K562 (cell line): ENCODE data around the gene RMND5B. TPM values are rescaled to one million over a fixed set of nuclear protein-coding genes. Genes with fewer than 3 reads are reported as not detected.
A peak's percentile ranks its signal among the peaks of the same experiment; 100 is the strongest.

Experiments used
- ATAC-seq: fragments of 200-7000 bp; cut with Tn5 transposase; 3 replicates; pipeline ENCODE4 v1.9.1; 2020; ENCODE audit warnings: moderate library complexity
- BruUV-seq: library from RNA; stranded (reverse); fragments of 400-500 nt; replicated peaks from 2 replicates; lab custom pipeline; 2021; lab: Mats Ljungman, UMichigan
- CTCF ChIA-PET: fragments of 300-600 bp; formaldehyde crosslinking; extraction: SDS; loops from one replicate; lab custom pipeline; 2021; ENCODE audit warnings: low intra/inter-chr PET ratio; lab: Yijun Ruan, JAX
- POLR2A ChIA-PET: fragments of 300-600, 350-650 bp; sonication (Branson Sonifier 250); formaldehyde crosslinking; extraction: SDS; loops from one replicate; lab custom pipeline; 2021; ENCODE audit warnings: antibody characterized with exemption, inconsistent platforms; lab: Yijun Ruan, JAX
- DNase-seq, 4 experiments: peaks; one replicate each; pipeline versions ENCODE4 v3.0.0 to v3.0.0-alpha.2; 2011 to 2018; ENCODE audit warnings: low spot score in 3 of 4, mixed read lengths in 3 of 4; ENCODE audit errors: extremely low read depth in 1 of 4
- FAIRE-seq: peaks from 2 replicates; lab custom pipeline; 2011; peaks lifted over from hg19 to GRCh38; lab: Jason Lieb, UNC
- H2AFZ ChIP-seq: 2 replicates; pipeline ENCODE4 v1.6.0; 2011; ENCODE audit warnings: low read depth, low read length, control low read depth, inconsistent platforms
- H3K27ac ChIP-seq: fragments of 200-600 bp; 3 replicates; pipeline ENCODE4 v1.8.0; 2011; ENCODE audit warnings: low read depth, mild to moderate bottlenecking, control low read depth, inconsistent platforms, low read length, moderate library complexity, mixed read lengths; ENCODE audit errors: extremely low read depth
- H3K27me3 ChIP-seq, 2 experiments: fragments of 300-600 bp in 1 of 2; 2 replicates in 1 of 2; 3 replicates in 1 of 2; pipeline versions ENCODE4 v1.6.0 to v1.8.0; 2011; ENCODE audit warnings: inconsistent platforms in 2 of 2, low read length in 2 of 2, mild to moderate bottlenecking in 1 of 2, mixed read lengths in 1 of 2, moderate library complexity in 1 of 2; ENCODE audit not compliant: control insufficient read depth in 2 of 2, insufficient read depth in 2 of 2
- H3K36me3 ChIP-seq: fragments of 300-600 bp; 3 replicates; pipeline ENCODE4 v1.8.0; 2011; ENCODE audit warnings: mild to moderate bottlenecking, low read length, inconsistent platforms; ENCODE audit not compliant: control insufficient read depth, insufficient read depth
- H3K4me1 ChIP-seq, 2 experiments: fragments of 200-600 bp in 1 of 2; replicated peaks in 1 of 2; 2 replicates in 1 of 2; 3 replicates in 1 of 2; pipeline versions ENCODE4 v1.5.1 to v1.8.0; 2011; ENCODE audit warnings: inconsistent platforms in 2 of 2, low read length in 2 of 2, mild to moderate bottlenecking in 1 of 2, mixed read lengths in 1 of 2, moderate library complexity in 1 of 2; ENCODE audit not compliant: control insufficient read depth in 2 of 2, insufficient read depth in 2 of 2
- H3K4me2 ChIP-seq: 2 replicates; pipeline ENCODE4 v1.6.1; 2011; ENCODE audit warnings: low read length, control low read depth, inconsistent platforms, mixed read lengths; ENCODE audit not compliant: insufficient read depth
- H3K4me3 ChIP-seq: fragments of 200-600 bp; sonication (generic), shearing (Covaris generic); 2 replicates; pipeline ENCODE4 v1.5.1; 2016; ENCODE audit warnings: control low read depth, inconsistent platforms
- H3K79me2 ChIP-seq: fragments of 200-600 bp; 3 replicates; pipeline ENCODE4 v1.8.0; 2011; ENCODE audit warnings: low read length, inconsistent platforms; ENCODE audit not compliant: control insufficient read depth, insufficient read depth
- H3K9ac ChIP-seq, 2 experiments: 2 replicates each; pipeline versions ENCODE4 v1.6.0 to v1.6.1; 2011; ENCODE audit warnings: low read depth in 2 of 2, low read length in 2 of 2, control low read depth in 1 of 2, inconsistent platforms in 1 of 2, mild to moderate bottlenecking in 1 of 2, mixed read lengths in 1 of 2; ENCODE audit not compliant: insufficient read depth in 1 of 2
- H3K9me1 ChIP-seq: one replicate; pipeline ENCODE4 v1.6.0; 2011; ENCODE audit warnings: inconsistent platforms, mild to moderate bottlenecking, low read length, moderate library complexity; ENCODE audit not compliant: control insufficient read depth, insufficient read depth
- H3K9me3 ChIP-seq: replicated peaks from 2 replicates; pipeline ENCODE4 v1.5.1; 2011; ENCODE audit warnings: low read depth, low read length, inconsistent platforms; ENCODE audit not compliant: control insufficient read depth, insufficient read depth
- H4K20me1 ChIP-seq: replicated peaks from 2 replicates; pipeline ENCODE4 v1.6.1; 2011; ENCODE audit warnings: low read length, inconsistent platforms, mixed read lengths; ENCODE audit not compliant: control insufficient read depth, insufficient read depth
- ASH1L ChIP-seq: fragments of 450-650 bp; IDR thresholded peaks from 2 replicates; pipeline ENCODE4 v1.6.1; 2018; ENCODE audit warnings: borderline replicate concordance, mild to moderate bottlenecking, low read depth; ENCODE audit not compliant: partially characterized antibody
- CREM ChIP-seq: IDR thresholded peaks from 2 replicates; pipeline ENCODE4 v1.6.1; 2014; ENCODE audit warnings: antibody characterized with exemption, low read depth
- ETV1 ChIP-seq: fragments of 450-650 bp; conservative IDR thresholded peaks from 2 replicates; pipeline ENCODE4 v1.6.1; 2016; ENCODE audit warnings: missing genetic modification characterization, control low read depth, low read depth, missing compliant biosample characterization
- KLF6 ChIP-seq: fragments of 250-450 bp; sonication (Bioruptor Pico); IDR thresholded peaks from 2 replicates; pipeline ENCODE4 v1.4.0; 2020; ENCODE audit warnings: mild to moderate bottlenecking, moderate library complexity, borderline replicate concordance
- NCOA4 ChIP-seq: fragments of 450-650 bp; IDR thresholded peaks from 2 replicates; pipeline ENCODE4 v1.6.1; 2018; ENCODE audit warnings: mild to moderate bottlenecking; ENCODE audit not compliant: partially characterized antibody
- PHF8 ChIP-seq: fragments of 200-600 bp; sonication (generic); IDR thresholded peaks from 2 replicates; pipeline ENCODE4 v1.6.1; 2012; ENCODE audit warnings: mixed run types, mild to moderate bottlenecking, inconsistent platforms, low read length, moderate library complexity, borderline replicate concordance
- RFX1 ChIP-seq: fragments of 450-650 bp; IDR thresholded peaks from 2 replicates; pipeline ENCODE4 v1.6.1; 2016; ENCODE audit warnings: mild to moderate bottlenecking, moderate library complexity
- ZNF174 ChIP-seq: fragments of 250-450 bp; sonication (Bioruptor Pico); IDR thresholded peaks from 2 replicates; pipeline ENCODE4 v1.4.0; 2020; ENCODE audit warnings: mild to moderate bottlenecking
- ZNF507 ChIP-seq: conservative IDR thresholded peaks from 2 replicates; pipeline ENCODE4 v1.6.1; 2017; ENCODE audit warnings: missing genetic modification characterization, missing compliant biosample characterization
- WGBS: fragments of 100-300 bp; shearing (Covaris generic); methylation state at CpG from one replicate; pipeline ENCODE4 v1.1.6; 2016; ENCODE audit warnings: low coverage, mixed read lengths; ENCODE audit not compliant: insufficient coverage; ENCODE audit errors: missing lambda C conversion rate; 5-methylcytosine and 5-hydroxymethylcytosine counted together
- in situ Hi-C: fragments of 300-500 bp; cut with MboI; formaldehyde crosslinking; loops from 4 replicates; pipeline ENCODE4 v1.15.0; 2018; ENCODE audit warnings: inconsistent platforms, mixed read lengths
- intact Hi-C: fragments of 100-400 bp; cut with micrococcal nuclease; formaldehyde crosslinking; loops from 2 replicates; pipeline ENCODE4 v1.14.2; 2022
- polyA plus RNA-seq, 8 experiments: library from polyadenylated mRNA; depleted of rRNA in 4 of 8; stranded (reverse) in 5 of 8; unstranded in 3 of 8; fragments of >200 nt; fragmentation: Nextera tagmentation in 2 of 8; fragmentation: Illumina TruSeq in 1 of 8; extraction: Ambion mirVana in 2 of 8; extraction: Trizol in 1 of 8; gene quantifications; 2 replicates each; pipeline versions ENCODE4 v1.2.1 to v1.2.3, GENCODE V29; 2011 to 2014; ENCODE audit warnings: inconsistent platforms in 1 of 8, missing spikeins in 1 of 8
- total RNA-seq, 7 experiments: library from RNA; depleted of rRNA in 6 of 7; stranded (reverse); fragments of >200 nt in 6 of 7; fragmentation: Illumina TruSeq in 2 of 7; extraction: Trizol in 2 of 7; gene quantifications; 2 replicates each; pipeline versions ENCODE4 v1.2.1 to v1.2.3, GENCODE V29; 2011 to 2021; ENCODE audit warnings: low replicate concordance in 1 of 7
- TF ChIP-seq, protein P1 (sequence below): fragments of 200-800 bp; sonication (Bioruptor generic); IDR thresholded peaks from 2 replicates; pipeline ENCODE4 v1.6.1; 2017; ENCODE audit warnings: missing genetic modification characterization, missing compliant biosample characterization
- TF ChIP-seq, protein P2 (sequence below), 2 experiments: fragments of 450-650 bp in 1 of 2; sonication (generic) in 1 of 2; formaldehyde crosslinking in 1 of 2; IDR thresholded peaks in 1 of 2; conservative IDR thresholded peaks in 1 of 2; 2 replicates each; pipeline versions ENCODE4 v1.6.1 to v1.8.1; 2016 to 2023; ENCODE audit warnings: mild to moderate bottlenecking in 2 of 2, moderate library complexity in 2 of 2, inconsistent platforms in 1 of 2, missing genetic modification reagents in 1 of 2
- TF ChIP-seq, protein P3 (sequence below): sonication (generic); formaldehyde crosslinking; IDR thresholded peaks from 2 replicates; pipeline ENCODE4 v1.8.0; 2022; ENCODE audit warnings: missing genetic modification reagents, mild to moderate bottlenecking, borderline replicate concordance
- TF ChIP-seq, protein P4 (sequence below): fragments of 250-450 bp; sonication (Bioruptor Pico); IDR thresholded peaks from 2 replicates; pipeline ENCODE4 v1.8.0; 2021; ENCODE audit warnings: moderate library complexity, mild to moderate bottlenecking, inconsistent platforms

The RMND5B gene
- total and polyA plus RNA-seq, 9 of the 15 experiments (the other 6 are each of a cell fraction or from before 2014, with no cell fraction given), result 2.6 to 57.0 (median 28.3) TPM

GRCh38 chr5:178112545-178112944 is 18.3 kb upstream of the RMND5B start:
- H4K20me1 ChIP-seq, result peaks cover 9% of the 10 kb centered on the region; the same call in 1 of the 2 replicates
- no peaks in the 10 kb centered on the region for H3K36me3 ChIP-seq
- 71% methylated on average over 5 of the region's 5 CpGs for WGBS
- peak overlapping the region; percentile 85 for H2AFZ ChIP-seq
- peak overlapping the region; percentile 66; the same call in 1 of the 2 replicates for H3K4me3 ChIP-seq
- intact Hi-C loops, result loop anchor here (5.0 kb wide), 1 partner anchor 40 kb away; the partner anchor contains the start of gene NHP2
- no peaks in the 10 kb centered on the region for H3K27me3 ChIP-seq
- FAIRE-seq (peak; percentile 66), DNase-seq (no peak), ATAC-seq (no peak)
- ChIA-PET POLR2A (interaction anchor here (0.6 kb wide), 1 partner anchor 8 kb away, joined by 3 read pairs; no protein-coding TSS in a partner anchor), CTCF (no interaction called here)
- H3K9me1 ChIP-seq, result peaks cover 3% of the 10 kb centered on the region
- H3K79me2 ChIP-seq, result peaks cover 37% of the 10 kb centered on the region
- BruUV-seq, result no TSS peak
- H3K9ac ChIP-seq, result 0 out of 4 replicates have a peak overlapping the region, but pooled peaks of 1 of the 2 experiments have one; percentile 51
- peak overlapping the region; percentile 69 for H3K4me2 ChIP-seq
- H3K4me1 ChIP-seq, result peaks cover 31 to 41% of the 10 kb centered on the region in 2 experiments; a peak in 4 of 5 replicates
- no peak overlapping the region for H3K27ac ChIP-seq
- in situ Hi-C loops, result no loop called here
- no peaks in the 10 kb centered on the region for H3K9me3 ChIP-seq
- no peak for TF ChIP-seq NCOA4
- TF ChIP-seq ZNF507 (tag), result peak; percentile 35
- TF ChIP-seq, protein P1, sequence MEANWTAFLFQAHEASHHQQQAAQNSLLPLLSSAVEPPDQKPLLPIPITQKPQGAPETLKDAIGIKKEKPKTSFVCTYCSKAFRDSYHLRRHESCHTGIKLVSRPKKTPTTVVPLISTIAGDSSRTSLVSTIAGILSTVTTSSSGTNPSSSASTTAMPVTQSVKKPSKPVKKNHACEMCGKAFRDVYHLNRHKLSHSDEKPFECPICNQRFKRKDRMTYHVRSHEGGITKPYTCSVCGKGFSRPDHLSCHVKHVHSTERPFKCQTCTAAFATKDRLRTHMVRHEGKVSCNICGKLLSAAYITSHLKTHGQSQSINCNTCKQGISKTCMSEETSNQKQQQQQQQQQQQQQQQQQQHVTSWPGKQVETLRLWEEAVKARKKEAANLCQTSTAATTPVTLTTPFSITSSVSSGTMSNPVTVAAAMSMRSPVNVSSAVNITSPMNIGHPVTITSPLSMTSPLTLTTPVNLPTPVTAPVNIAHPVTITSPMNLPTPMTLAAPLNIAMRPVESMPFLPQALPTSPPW (CRISPR knock-in tag), result no peak
- no peak for TF ChIP-seq KLF6 (CRISPR knock-in tag)
- TF ChIP-seq, protein P2, sequence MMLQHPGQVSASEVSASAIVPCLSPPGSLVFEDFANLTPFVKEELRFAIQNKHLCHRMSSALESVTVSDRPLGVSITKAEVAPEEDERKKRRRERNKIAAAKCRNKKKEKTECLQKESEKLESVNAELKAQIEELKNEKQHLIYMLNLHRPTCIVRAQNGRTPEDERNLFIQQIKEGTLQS (IDR thresholded peaks at IDR 0.05), result peak; percentile 64
- TF ChIP-seq, protein P2 (CRISPR knock-in tag; conservative IDR thresholded peaks at IDR 0.05), result no peak
- TF ChIP-seq ZNF174 (CRISPR knock-in tag), result no peak
- TF ChIP-seq, protein P3, sequence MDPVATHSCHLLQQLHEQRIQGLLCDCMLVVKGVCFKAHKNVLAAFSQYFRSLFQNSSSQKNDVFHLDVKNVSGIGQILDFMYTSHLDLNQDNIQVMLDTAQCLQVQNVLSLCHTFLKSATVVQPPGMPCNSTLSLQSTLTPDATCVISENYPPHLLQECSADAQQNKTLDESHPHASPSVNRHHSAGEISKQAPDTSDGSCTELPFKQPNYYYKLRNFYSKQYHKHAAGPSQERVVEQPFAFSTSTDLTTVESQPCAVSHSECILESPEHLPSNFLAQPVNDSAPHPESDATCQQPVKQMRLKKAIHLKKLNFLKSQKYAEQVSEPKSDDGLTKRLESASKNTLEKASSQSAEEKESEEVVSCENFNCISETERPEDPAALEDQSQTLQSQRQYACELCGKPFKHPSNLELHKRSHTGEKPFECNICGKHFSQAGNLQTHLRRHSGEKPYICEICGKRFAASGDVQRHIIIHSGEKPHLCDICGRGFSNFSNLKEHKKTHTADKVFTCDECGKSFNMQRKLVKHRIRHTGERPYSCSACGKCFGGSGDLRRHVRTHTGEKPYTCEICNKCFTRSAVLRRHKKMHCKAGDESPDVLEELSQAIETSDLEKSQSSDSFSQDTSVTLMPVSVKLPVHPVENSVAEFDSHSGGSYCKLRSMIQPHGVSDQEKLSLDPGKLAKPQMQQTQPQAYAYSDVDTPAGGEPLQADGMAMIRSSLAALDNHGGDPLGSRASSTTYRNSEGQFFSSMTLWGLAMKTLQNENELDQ (CRISPR knock-in tag), result no peak
- TF ChIP-seq PHF8, result no peak
- TF ChIP-seq, protein P4, sequence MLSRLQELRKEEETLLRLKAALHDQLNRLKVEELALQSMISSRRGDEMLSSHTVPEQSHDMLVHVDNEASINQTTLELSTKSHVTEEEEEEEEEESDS (CRISPR knock-in tag), result no peak
- no peak for TF ChIP-seq CREM
- TF ChIP-seq RFX1, result no peak
- no peak for TF ChIP-seq ETV1
- no peak for TF ChIP-seq ASH1L
